HepG2 (cell line): ENCODE results near the gene PRKN.
"Not testable (repeated sequence)": the region's sequence is repeated elsewhere in the genome, so short reads cannot be mapped to it uniquely, and the experiment has no call there.

Experiments used
- BHLHE40 ChIP-seq: IDR thresholded peaks from 2 replicates; pipeline ENCODE4 v1.6.1; 2011; ENCODE audit warnings: low read length, improper control_type of control experiment
- CTCF ChIP-seq: sonication (generic); formaldehyde crosslinking; IDR thresholded peaks from 2 replicates; pipeline ENCODE4 v1.5.0; 2020; ENCODE audit warnings: mild to moderate bottlenecking, missing genetic modification reagents, moderate library complexity
- MAFF ChIP-seq: IDR thresholded peaks from 2 replicates; pipeline ENCODE4 v1.6.1; 2011; ENCODE audit warnings: low read depth, low read length, improper control_type of control experiment
- MAFK ChIP-seq, 2 experiments: IDR thresholded peaks in 1 of 2; conservative IDR thresholded peaks in 1 of 2; 2 replicates each; pipeline ENCODE4 v1.6.1; 2011; ENCODE audit warnings: improper control_type of control experiment in 2 of 2, low read length in 2 of 2
- SMAD1 ChIP-seq: sonication (generic); formaldehyde crosslinking; IDR thresholded peaks from 2 replicates; pipeline ENCODE4 v1.4.0; 2020; ENCODE audit warnings: missing genetic modification reagents, low read depth, mild to moderate bottlenecking, borderline replicate concordance
- STAG1 ChIP-seq: sonication (generic); formaldehyde crosslinking; IDR thresholded peaks from 2 replicates; pipeline ENCODE4 v1.4.0; 2020; ENCODE audit warnings: missing genetic modification reagents
- TP53 ChIP-seq: sonication (generic); formaldehyde crosslinking; conservative IDR thresholded peaks from 2 replicates; pipeline ENCODE4 v1.4.0; 2020; ENCODE audit warnings: missing genetic modification reagents
- ZBTB20 ChIP-seq: sonication (generic); formaldehyde crosslinking; IDR thresholded peaks from 2 replicates; pipeline ENCODE4 v1.8.1; 2023; ENCODE audit warnings: missing genetic modification reagents, low read depth, mild to moderate bottlenecking, borderline replicate concordance
- TF ChIP-seq, protein P1 (sequence below), 2 experiments: sonication (generic) in 1 of 2; formaldehyde crosslinking in 1 of 2; IDR thresholded peaks; 2 replicates each; pipeline versions ENCODE4 v1.5.1 to v1.6.1; 2011 to 2020; ENCODE audit warnings: borderline replicate concordance in 1 of 2, low read depth in 1 of 2, low read length in 1 of 2, mild to moderate bottlenecking in 1 of 2, missing genetic modification reagents in 1 of 2, moderate library complexity in 1 of 2

GRCh38 chr6:162678896-162679295 is 48.7 kb downstream of the PRKN start:
- TF ChIP-seq BHLHE40; STAG1; ZBTB20; MAFF; TP53 (CRISPR knock-in tag); CTCF (CRISPR knock-in tag); MAFK (conservative IDR thresholded peaks at IDR 0.05 in 1 of 2, IDR thresholded peaks at IDR 0.05 in 1 of 2; ENCODE audit: low read length in 2 of 2); SMAD1 (CRISPR knock-in tag): not testable (repeated sequence)
- TF ChIP-seq, protein P1, sequence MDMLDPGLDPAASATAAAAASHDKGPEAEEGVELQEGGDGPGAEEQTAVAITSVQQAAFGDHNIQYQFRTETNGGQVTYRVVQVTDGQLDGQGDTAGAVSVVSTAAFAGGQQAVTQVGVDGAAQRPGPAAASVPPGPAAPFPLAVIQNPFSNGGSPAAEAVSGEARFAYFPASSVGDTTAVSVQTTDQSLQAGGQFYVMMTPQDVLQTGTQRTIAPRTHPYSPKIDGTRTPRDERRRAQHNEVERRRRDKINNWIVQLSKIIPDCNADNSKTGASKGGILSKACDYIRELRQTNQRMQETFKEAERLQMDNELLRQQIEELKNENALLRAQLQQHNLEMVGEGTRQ (IDR thresholded peaks at IDR 0.05; ENCODE audit: low read depth, low read length) = not testable (repeated sequence)
- TF ChIP-seq, protein P1 (CRISPR knock-in tag; IDR thresholded peaks at IDR 0.05; ENCODE audit: borderline replicate concordance) = not testable (repeated sequence)
